Measurements from ENCODE around the gene SGIP1. TPM values are rescaled to one million over a fixed set of nuclear protein-coding genes. Genes with fewer than 3 reads are reported as not detected.

The SGIP1 gene
- total RNA-seq, 3 donors from 2014 or later = 3.1 to 6.6 (median 3.5) TPM

GRCh38 chr1:66520655-66521054 is 13.3 kb upstream of the SGIP1 start:
- TF ChIP-seq CTCF (IDR thresholded peaks at IDR 0.05) (no peak), POLR2A (IDR thresholded peaks at IDR 0.05) (no peak), POLR2AphosphoS5 (IDR thresholded peaks at IDR 0.05) (no peak)
- Histone ChIP-seq H3K9me3 (no peaks in the 10 kb centered on the region), H3K36me3 (no peaks in the 10 kb centered on the region), H3K4me1 (no peaks in the 10 kb centered on the region), H3K27ac (no peak overlapping the region), H3K27me3 (no peaks in the 10 kb centered on the region), H3K4me3 (no peak overlapping the region)
- no peak for DNase-seq (ENCODE audit: low spot score in 2 of 2)
- intact Hi-C loops (cut with DNase I; ENCODE audit: low total_unique reads) = no loop called here

- intact Hi-C loops (cut with DNase I; ENCODE audit: low total_unique reads) = no loop called here
- Histone ChIP-seq H3K27me3 (no peaks in the 10 kb centered on the region), H3K4me1 (no peaks in the 10 kb centered on the region), H3K27ac (no peak overlapping the region), H3K4me3 (no peak overlapping the region), H3K9me3 (no peaks in the 10 kb centered on the region), H3K36me3 (no peaks in the 10 kb centered on the region)
- TF ChIP-seq POLR2AphosphoS5 (IDR thresholded peaks at IDR 0.05) (no peak), CTCF (IDR thresholded peaks at IDR 0.05) (no peak), POLR2A (IDR thresholded peaks at IDR 0.05) (no peak)
- no peak for DNase-seq (ENCODE audit: low spot score in 2 of 2)
Measured at GRCh38 chr1:66521721-66522365, 12.1 kb upstream of the SGIP1 start.

GRCh38 chr1:66523562-66523961 is 10.4 kb upstream of the SGIP1 start:
- no peaks in the 10 kb centered on the region for H3K9me3 ChIP-seq
- no peak for DNase-seq (ENCODE audit: low spot score in 2 of 2)
- no peaks in the 10 kb centered on the region for H3K27me3 ChIP-seq
- no peak overlapping the region for H3K27ac ChIP-seq
- intact Hi-C loops (cut with DNase I; ENCODE audit: low total_unique reads) = no loop called here
- H3K4me1 ChIP-seq = no peaks in the 10 kb centered on the region
- H3K36me3 ChIP-seq = no peaks in the 10 kb centered on the region
- no peak overlapping the region for H3K4me3 ChIP-seq
- TF ChIP-seq CTCF (IDR thresholded peaks at IDR 0.05) (no peak), POLR2A (IDR thresholded peaks at IDR 0.05) (no peak), POLR2AphosphoS5 (IDR thresholded peaks at IDR 0.05) (no peak)

GRCh38 chr1:66525086-66525485 is 8.9 kb upstream of the SGIP1 start:
- H3K4me3 ChIP-seq = no peak overlapping the region
- no peak overlapping the region for H3K27ac ChIP-seq
- H3K27me3 ChIP-seq = no peaks in the 10 kb centered on the region
- no peak for TF ChIP-seq POLR2AphosphoS5 (IDR thresholded peaks at IDR 0.05)
- no peak for TF ChIP-seq POLR2A (IDR thresholded peaks at IDR 0.05)
- no peak for TF ChIP-seq CTCF (IDR thresholded peaks at IDR 0.05)
- no peaks in the 10 kb centered on the region for H3K9me3 ChIP-seq
- no peaks in the 10 kb centered on the region for H3K36me3 ChIP-seq
- intact Hi-C loops (cut with DNase I; ENCODE audit: low total_unique reads) = no loop called here
- no peaks in the 10 kb centered on the region for H3K4me1 ChIP-seq
- DNase-seq (ENCODE audit: low spot score in 2 of 2) = no peak

GRCh38 chr1:66526036-66526435 is 7.9 kb upstream of the SGIP1 start:
- no peaks in the 10 kb centered on the region for H3K4me1 ChIP-seq
- no peaks in the 10 kb centered on the region for H3K9me3 ChIP-seq
- H3K36me3 ChIP-seq = no peaks in the 10 kb centered on the region
- intact Hi-C loops (cut with DNase I; ENCODE audit: low total_unique reads) = no loop called here
- H3K27ac ChIP-seq = no peak overlapping the region
- TF ChIP-seq POLR2AphosphoS5 (IDR thresholded peaks at IDR 0.05) (no peak), CTCF (IDR thresholded peaks at IDR 0.05) (no peak), POLR2A (IDR thresholded peaks at IDR 0.05) (no peak)
- H3K4me3 ChIP-seq = no peak overlapping the region
- no peak for DNase-seq (ENCODE audit: low spot score in 2 of 2)
- H3K27me3 ChIP-seq = no peaks in the 10 kb centered on the region
